Lung (tissue), 12 donors: ENCODE data around the gene CDH11. TPM values are rescaled to one million over a fixed set of nuclear protein-coding genes. Genes with fewer than 3 reads are reported as not detected.

Experiments
- ATAC-seq: fragments of 200-7000 bp; cut with Tn5 transposase; one replicate; pipeline ENCODE4 v1.9.1; 2020; ENCODE audit warnings: moderate number of reproducible peaks; ENCODE audit not compliant: insufficient read depth, low FRiP score
- DNase-seq, 3 donors: peaks; one replicate each; pipeline ENCODE4 v3.0.0-alpha.2; 2013 to 2017
- H3K27ac ChIP-seq, 2 donors: one replicate each; pipeline ENCODE4 v1.5.1; 2013; ENCODE audit warnings: mild to moderate bottlenecking in 2 of 2, moderate library complexity in 2 of 2, control low read depth in 1 of 2, inconsistent platforms in 1 of 2, low read depth in 1 of 2, low read length in 1 of 2
- H3K27me3 ChIP-seq, 3 donors: one replicate each; pipeline ENCODE4 v1.5.1; 2013; ENCODE audit warnings: low read length in 2 of 3; ENCODE audit not compliant: control insufficient read depth in 3 of 3, insufficient read depth in 3 of 3
- H3K36me3 ChIP-seq, 4 donors: one replicate each; pipeline ENCODE4 v1.5.1; 2013; ENCODE audit warnings: low read length in 4 of 4, mild to moderate bottlenecking in 1 of 4, moderate library complexity in 1 of 4; ENCODE audit not compliant: control insufficient read depth in 4 of 4, insufficient read depth in 4 of 4
- H3K4me1 ChIP-seq, 5 donors: one replicate each; pipeline ENCODE4 v1.5.1; 2013; ENCODE audit warnings: low read length in 5 of 5, mild to moderate bottlenecking in 2 of 5, moderate library complexity in 1 of 5; ENCODE audit not compliant: control insufficient read depth in 5 of 5, insufficient read depth in 5 of 5
- H3K4me3 ChIP-seq: one replicate; pipeline ENCODE4 v1.5.1; 2013; ENCODE audit warnings: mild to moderate bottlenecking, control low read depth, moderate library complexity
- H3K9ac ChIP-seq, 2 donors: one replicate each; pipeline ENCODE4 v1.5.1; 2013; ENCODE audit warnings: low read length in 2 of 2, control low read depth in 1 of 2; ENCODE audit not compliant: insufficient read depth in 1 of 2
- H3K9me3 ChIP-seq, 4 donors: one replicate each; pipeline ENCODE4 v1.5.1; 2013; ENCODE audit warnings: low read length in 3 of 4, mild to moderate bottlenecking in 1 of 4, moderate library complexity in 1 of 4; ENCODE audit not compliant: control insufficient read depth in 4 of 4, insufficient read depth in 3 of 4
- WGBS, 2 donors: extraction: QIAGEN DNeasy Blood & Tissue Kit; methylation state at CpG; one replicate each; pipeline ENCODE4 v1.1.7; 2013; 5-methylcytosine and 5-hydroxymethylcytosine counted together
- polyA plus RNA-seq, 2 donors: library from polyadenylated mRNA; stranded (reverse); fragments of 200-250 nt; gene quantifications; one replicate each; pipeline ENCODE4 v1.2.1, GENCODE V29; 2013
- total RNA-seq, 2 donors: library from RNA; depleted of rRNA in 1 of 2; stranded (reverse); fragments of >200 nt in 1 of 2; gene quantifications; one replicate each; pipeline ENCODE4 v1.2.1, GENCODE V29; 2014 to 2021
- TF ChIP-seq, protein P1 (sequence below): IDR thresholded peaks from 2 replicates; pipeline ENCODE4 v1.5.1; 2012; ENCODE audit warnings: mild to moderate bottlenecking; ENCODE audit errors: control extremely low read depth, extremely low read depth
- donor health status: control.
- donor health status: control.
- donor health status: Bipolar disorder and iron deficiency.
- donor health status: healthy.
- donor health status: DM: yes; HTN: yes; CAD: no.

CDH11 gene
- total and polyA plus RNA-seq, 4 donors, result 7.1 to 236 (median 94.7) TPM

DNA sequence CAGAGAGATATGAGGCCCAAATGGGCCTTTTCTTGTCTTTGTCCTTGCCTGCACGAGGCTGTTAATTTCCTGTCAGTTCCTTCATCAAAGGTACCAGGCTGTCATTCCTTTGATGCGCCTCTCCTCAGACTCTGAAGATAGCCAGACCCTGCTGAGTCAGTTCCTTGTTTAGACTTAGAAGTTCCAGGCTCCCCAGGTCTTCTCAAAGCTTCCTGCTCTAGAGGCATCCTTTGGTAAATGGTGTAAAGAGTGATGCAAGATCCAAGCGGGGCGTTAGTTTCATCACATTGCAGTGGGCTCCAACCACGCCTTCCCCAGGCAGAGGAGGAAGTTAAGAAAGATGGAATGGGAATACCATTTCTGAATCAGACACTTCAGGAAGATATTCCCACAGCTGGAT, 4.0 kb upstream of the CDH11 start:
- DNase-seq (peak in 2 of 3 donors; percentile 40 to 47), ATAC-seq (no peak)
- Histone ChIP-seq H3K4me1 (peaks cover 0 to 20% (median 3%) of the 10 kb centered on the region in 5 donors), H3K27ac (no peak overlapping the region), H3K9me3 (peaks cover 0 to 1% (median 0%) of the 10 kb centered on the region in 4 donors), H3K36me3 (peaks cover 0 to 12% (median 0%) of the 10 kb centered on the region in 4 donors), H3K27me3 (peaks cover 0 to 18% (median 5%) of the 10 kb centered on the region in 3 donors), H3K9ac (peak overlapping the region in 1 of 2 donors; percentile 40), H3K4me3 (peak overlapping the region; percentile 13)
- WGBS, 2 donors, result 26 to 46% methylated on average over 5 of the region's 5 CpGs
- TF ChIP-seq, protein P1, sequence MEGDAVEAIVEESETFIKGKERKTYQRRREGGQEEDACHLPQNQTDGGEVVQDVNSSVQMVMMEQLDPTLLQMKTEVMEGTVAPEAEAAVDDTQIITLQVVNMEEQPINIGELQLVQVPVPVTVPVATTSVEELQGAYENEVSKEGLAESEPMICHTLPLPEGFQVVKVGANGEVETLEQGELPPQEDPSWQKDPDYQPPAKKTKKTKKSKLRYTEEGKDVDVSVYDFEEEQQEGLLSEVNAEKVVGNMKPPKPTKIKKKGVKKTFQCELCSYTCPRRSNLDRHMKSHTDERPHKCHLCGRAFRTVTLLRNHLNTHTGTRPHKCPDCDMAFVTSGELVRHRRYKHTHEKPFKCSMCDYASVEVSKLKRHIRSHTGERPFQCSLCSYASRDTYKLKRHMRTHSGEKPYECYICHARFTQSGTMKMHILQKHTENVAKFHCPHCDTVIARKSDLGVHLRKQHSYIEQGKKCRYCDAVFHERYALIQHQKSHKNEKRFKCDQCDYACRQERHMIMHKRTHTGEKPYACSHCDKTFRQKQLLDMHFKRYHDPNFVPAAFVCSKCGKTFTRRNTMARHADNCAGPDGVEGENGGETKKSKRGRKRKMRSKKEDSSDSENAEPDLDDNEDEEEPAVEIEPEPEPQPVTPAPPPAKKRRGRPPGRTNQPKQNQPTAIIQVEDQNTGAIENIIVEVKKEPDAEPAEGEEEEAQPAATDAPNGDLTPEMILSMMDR, result no peak

DNA sequence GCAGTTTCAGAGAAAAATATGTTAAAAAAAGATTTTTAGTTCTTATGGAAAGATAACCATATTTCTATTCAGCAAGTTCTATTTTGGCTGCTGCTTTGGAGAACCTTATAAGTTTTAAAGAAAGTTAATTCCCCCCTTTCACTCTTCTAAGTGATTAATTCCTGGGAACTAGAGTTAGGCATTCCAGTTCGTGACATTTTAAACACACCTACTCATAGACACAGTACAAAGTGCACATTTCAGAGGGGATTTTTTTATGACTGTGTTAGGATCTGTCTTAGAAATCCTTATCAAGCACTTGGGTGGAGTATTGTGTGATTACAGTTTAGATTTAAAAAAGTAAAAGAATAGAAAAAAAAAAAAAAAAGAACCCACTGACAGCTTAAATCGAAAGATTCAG, 3.5 kb upstream of the CDH11 start:
- Histone ChIP-seq H3K9me3 (peaks cover 0 to 1% (median 0%) of the 10 kb centered on the region in 4 donors), H3K4me3 (no peak overlapping the region), H3K27ac (no peak overlapping the region), H3K4me1 (peaks cover 0 to 20% (median 3%) of the 10 kb centered on the region in 5 donors), H3K36me3 (peaks cover 0 to 18% (median 0%) of the 10 kb centered on the region in 4 donors), H3K9ac (peak overlapping the region in 1 of 2 donors; percentile 40), H3K27me3 (peaks cover 5 to 23% (median 5%) of the 10 kb centered on the region in 3 donors)
- DNase-seq (peak in 2 of 3 donors; percentile 35 to 49), ATAC-seq (no peak)
- TF ChIP-seq, protein P1, result no peak
- WGBS, 2 donors, result 29 to 39% methylated on average over 2 of the region's 2 CpGs

DNA sequence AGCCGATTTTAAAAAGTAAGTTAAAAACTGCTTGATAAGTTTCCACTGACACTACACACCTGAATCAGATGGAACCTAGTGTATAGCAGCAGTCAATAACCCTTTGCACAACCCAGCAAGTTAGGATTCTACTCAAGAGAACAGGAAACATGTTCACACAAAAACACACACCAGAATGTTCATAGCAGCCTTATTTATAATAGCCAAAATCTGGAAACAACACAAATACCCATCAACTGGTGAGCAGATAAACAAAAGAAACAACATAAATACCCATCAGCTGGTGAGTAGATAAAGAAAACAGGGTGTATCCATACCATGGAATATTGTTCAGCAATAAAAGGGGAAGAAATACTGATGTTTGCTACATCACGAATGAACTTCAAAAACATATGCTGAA, 2.7 kb upstream of the CDH11 start:
- peak in 1 of 3 donors; percentile 40 for DNase-seq
- H3K4me1 ChIP-seq, result peaks cover 0 to 20% (median 3%) of the 10 kb centered on the region in 5 donors
- peaks cover 0 to 22% (median 0%) of the 10 kb centered on the region in 4 donors for H3K36me3 ChIP-seq
- no peak for ATAC-seq
- peaks cover 0 to 1% (median 0%) of the 10 kb centered on the region in 4 donors for H3K9me3 ChIP-seq
- no peak overlapping the region for H3K27ac ChIP-seq
- H3K4me3 ChIP-seq, result no peak overlapping the region
- TF ChIP-seq, protein P1, result no peak
- H3K9ac ChIP-seq, result peak overlapping the region; percentile 29 to 81
- WGBS, 2 donors, result 63 to 77% methylated on average over 2 of the region's 2 CpGs
- peaks cover 5 to 28% (median 10%) of the 10 kb centered on the region in 3 donors for H3K27me3 ChIP-seq

DNA sequence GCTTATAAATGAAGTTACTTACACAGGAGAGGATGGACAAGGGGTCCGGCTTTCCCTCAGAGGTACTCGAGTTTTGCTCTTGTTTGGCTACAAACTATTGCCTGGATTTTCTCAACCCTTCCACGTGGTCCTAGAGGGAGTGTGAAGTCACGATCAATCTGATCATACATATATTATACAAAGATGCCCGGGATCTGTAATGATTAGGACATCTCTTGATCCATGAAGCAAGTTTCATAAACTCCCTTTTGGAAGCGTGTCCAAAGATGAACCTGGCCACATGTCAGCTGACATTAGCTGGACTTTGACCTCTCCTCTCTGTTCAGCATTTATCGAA, 2.3 kb upstream of the CDH11 start:
- Histone ChIP-seq H3K4me1 (peaks cover 0 to 20% (median 3%) of the 10 kb centered on the region in 5 donors), H3K36me3 (peaks cover 0 to 22% (median 0%) of the 10 kb centered on the region in 4 donors), H3K9me3 (peaks cover 0 to 1% (median 0%) of the 10 kb centered on the region in 4 donors), H3K4me3 (no peak overlapping the region), H3K27ac (peak overlapping the region in 1 of 2 donors; percentile 77), H3K9ac (peak overlapping the region; percentile 52 to 81), H3K27me3 (peaks cover 5 to 28% (median 10%) of the 10 kb centered on the region in 3 donors)
- WGBS, 2 donors, result 58 to 60% methylated on average over 7 of the region's 7 CpGs
- ATAC-seq (no peak), DNase-seq (peak in 2 of 3 donors; percentile 60 to 70)
- TF ChIP-seq, protein P1, result no peak
